WERI-Rb-1 (cell line): ENCODE measurements around the gene DCTN4.

Experiments
- DNase-seq: peaks from one replicate; pipeline ENCODE4 v3.0.0-alpha.2; 2020
- H3K27ac ChIP-seq: fragments of 250-450 bp; sonication (Bioruptor Pico); 2 replicates; pipeline ENCODE4 v1.5.1; 2020; ENCODE audit warnings: mild to moderate bottlenecking, moderate library complexity
- H3K27me3 ChIP-seq: fragments of 250-450 bp; sonication (Bioruptor Pico); 2 replicates; pipeline ENCODE4 v1.5.1; 2021; ENCODE audit warnings: mild to moderate bottlenecking, low read depth, moderate library complexity; ENCODE audit not compliant: insufficient read depth, severe bottlenecking
- H3K36me3 ChIP-seq: fragments of 250-450 bp; sonication (Bioruptor Pico); 2 replicates; pipeline ENCODE4 v1.5.1; 2020; ENCODE audit warnings: mild to moderate bottlenecking, moderate library complexity
- H3K4me3 ChIP-seq: 2 replicates; pipeline ENCODE4 v1.5.1; 2011; ENCODE audit warnings: low read depth, mild to moderate bottlenecking, control low read depth, low read length
- H3K9me3 ChIP-seq: fragments of 250-450 bp; sonication (Bioruptor Pico); 2 replicates; pipeline ENCODE4 v1.5.1; 2021; ENCODE audit warnings: mild to moderate bottlenecking, moderate library complexity; ENCODE audit not compliant: severe bottlenecking
- CTCF ChIP-seq: IDR thresholded peaks from 2 replicates; pipeline ENCODE4 v1.5.1; 2011; ENCODE audit warnings: low read depth, mild to moderate bottlenecking, control low read depth, inconsistent platforms, low read length

Gene DCTN4

GRCh38 chr5:150670275-150670947 lies 88.4 kb downstream of the DCTN4 start:
- no peak for TF ChIP-seq CTCF
- Histone ChIP-seq H3K4me3 (no peak overlapping the region), H3K27me3 (no peaks in the 10 kb centered on the region), H3K9me3 (no peaks in the 10 kb centered on the region), H3K27ac (no peak overlapping the region), H3K36me3 (no peaks in the 10 kb centered on the region)
- DNase-seq: no peak

DNA sequence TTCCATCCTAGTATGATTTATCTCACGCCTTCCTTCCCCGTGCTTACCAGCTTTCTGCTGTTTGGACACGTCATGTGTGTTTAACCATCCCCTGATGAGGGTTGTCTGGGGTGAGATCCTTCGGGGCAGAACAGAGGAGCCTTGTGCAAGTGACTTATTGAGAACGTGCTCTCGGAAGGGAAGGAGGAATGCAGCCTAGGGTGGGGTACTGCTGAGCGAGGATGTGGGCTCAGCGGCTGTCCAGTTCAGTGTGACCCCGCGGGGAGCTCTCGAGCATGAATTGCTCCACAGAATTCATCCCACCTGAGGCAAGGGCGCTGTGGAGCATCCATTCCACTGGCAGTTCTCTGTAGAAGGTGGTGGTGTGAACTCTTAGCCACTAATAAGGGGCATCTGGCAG lies 93.8 kb downstream of the DCTN4 start:
- DNase-seq: no peak
- Histone ChIP-seq H3K4me3 (no peak overlapping the region), H3K36me3 (no peaks in the 10 kb centered on the region), H3K27me3 (no peaks in the 10 kb centered on the region), H3K27ac (no peak overlapping the region), H3K9me3 (no peaks in the 10 kb centered on the region)
- TF ChIP-seq CTCF: no peak

GRCh38 chr5:150663936-150664335 lies 94.9 kb downstream of the DCTN4 start:
- no peak for DNase-seq
- H3K4me3 ChIP-seq: no peak overlapping the region
- no peaks in the 10 kb centered on the region for H3K9me3 ChIP-seq
- H3K36me3 ChIP-seq: no peaks in the 10 kb centered on the region
- H3K27ac ChIP-seq: no peak overlapping the region
- H3K27me3 ChIP-seq: no peaks in the 10 kb centered on the region
- no peak for TF ChIP-seq CTCF

GRCh38 chr5:150662731-150663516 lies 95.9 kb downstream of the DCTN4 start:
- H3K36me3 ChIP-seq: no peaks in the 10 kb centered on the region
- H3K9me3 ChIP-seq: no peaks in the 10 kb centered on the region
- no peak overlapping the region for H3K27ac ChIP-seq
- no peak overlapping the region for H3K4me3 ChIP-seq
- DNase-seq: no peak
- H3K27me3 ChIP-seq: no peaks in the 10 kb centered on the region
- TF ChIP-seq CTCF: no peak

DNA sequence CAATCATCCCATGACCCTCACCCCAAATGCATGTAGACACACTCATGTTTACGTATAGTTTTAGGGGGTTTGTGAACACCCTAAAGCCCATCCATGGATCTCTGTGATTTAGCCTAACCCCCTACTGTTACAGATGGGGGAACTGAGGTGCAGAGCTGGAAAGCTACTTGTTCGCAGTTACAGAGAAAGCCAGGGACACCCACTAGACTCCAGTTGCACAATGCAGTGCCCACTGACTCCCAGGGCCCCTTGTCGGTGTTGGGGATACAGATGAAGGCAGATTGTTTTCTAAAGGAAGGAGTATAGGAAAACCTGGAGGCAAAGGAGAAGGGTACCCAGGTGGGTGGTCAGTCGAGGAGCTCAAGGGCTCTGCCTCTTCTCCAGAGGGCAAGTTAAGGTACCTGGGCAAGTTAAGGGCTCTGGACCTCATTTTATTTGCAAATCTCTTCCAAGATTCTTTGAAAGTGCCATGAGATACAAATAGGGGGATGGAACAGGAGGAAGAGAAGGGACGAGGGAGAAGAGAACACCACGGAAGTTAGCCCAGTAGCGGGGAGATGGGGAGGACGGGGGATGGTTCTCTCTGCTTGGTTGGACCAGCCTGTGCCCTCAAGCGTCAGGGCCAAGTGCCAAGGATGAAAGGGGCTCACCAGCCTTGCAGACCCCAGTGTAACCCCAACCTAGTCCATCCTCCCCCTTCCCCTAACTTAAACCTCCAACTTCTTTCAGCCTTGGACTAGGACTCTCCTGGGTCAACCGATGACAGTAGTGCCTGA lies 96.8 kb downstream of the DCTN4 start:
- Histone ChIP-seq H3K36me3 (no peaks in the 10 kb centered on the region), H3K27me3 (no peaks in the 10 kb centered on the region), H3K4me3 (no peak overlapping the region), H3K27ac (no peak overlapping the region), H3K9me3 (no peaks in the 10 kb centered on the region)
- TF ChIP-seq CTCF: no peak
- no peak for DNase-seq
